GM19193 (cell line): ENCODE results near the gene BCL2L1.
A peak's percentile ranks its signal among the peaks of the same experiment; 100 is the strongest.

Experiments
- POLR2A ChIP-seq: IDR thresholded peaks from 4 replicates; pipeline ENCODE4 v1.6.1; 2011; ENCODE audit not compliant: insufficient read depth, insufficient read length; ENCODE audit errors: extremely low read depth

The BCL2L1 gene

GRCh38 chr20:31669876-31670275 lies 52.8 kb downstream of the BCL2L1 start:
- no peak for TF ChIP-seq POLR2A

- no peak for TF ChIP-seq POLR2A
These were observed 55.1 kb downstream of the BCL2L1 start for GRCh38 chr20:31667315-31668285.

- no peak for TF ChIP-seq POLR2A
These were observed 56.2 kb downstream of the BCL2L1 start for GRCh38 chr20:31666258-31667042.

- TF ChIP-seq POLR2A = no peak
These were observed 56.9 kb downstream of the BCL2L1 start for GRCh38 chr20:31665753-31666152.

- TF ChIP-seq POLR2A = no peak
These were observed 57.8 kb downstream of the BCL2L1 start for GRCh38 chr20:31664696-31665354.

- TF ChIP-seq POLR2A = no peak
These were observed 58.6 kb downstream of the BCL2L1 start for GRCh38 chr20:31663838-31664695.

- TF ChIP-seq POLR2A = no peak
These were observed 59.2 kb downstream of the BCL2L1 start for GRCh38 chr20:31663524-31663837.

- TF ChIP-seq POLR2A = no peak
These were observed 60.3 kb downstream of the BCL2L1 start for GRCh38 chr20:31662372-31662854.

- peak; percentile 51 for TF ChIP-seq POLR2A
These were observed 60.9 kb downstream of the BCL2L1 start for GRCh38 chr20:31661625-31662371.

GRCh38 chr20:31654534-31654933 lies 68.1 kb downstream of the BCL2L1 start:
- TF ChIP-seq POLR2A = no peak

GRCh38 chr20:31653561-31653960 lies 69.1 kb downstream of the BCL2L1 start:
- no peak for TF ChIP-seq POLR2A

GRCh38 chr20:31652917-31653396 lies 69.7 kb downstream of the BCL2L1 start:
- TF ChIP-seq POLR2A = no peak

- TF ChIP-seq POLR2A = no peak
These were observed 78.0 kb downstream of the BCL2L1 start for GRCh38 chr20:31644701-31645100.
